Ishikawa (cell line): ENCODE results near the gene DCLRE1A.

Experiments
- CEBPB ChIP-seq: IDR thresholded peaks from 2 replicates; pipeline ENCODE4 v1.6.1; 2012
- CREB1 ChIP-seq: IDR thresholded peaks from 2 replicates; pipeline ENCODE4 v1.6.1; 2012; ENCODE audit warnings: low read depth
- EGR1 ChIP-seq: IDR thresholded peaks from 2 replicates; pipeline ENCODE4 v1.6.1; 2012
- EP300 ChIP-seq: IDR thresholded peaks from 2 replicates; pipeline ENCODE4 v1.6.1; 2012; ENCODE audit warnings: borderline replicate concordance
- FOXM1 ChIP-seq: IDR thresholded peaks from 2 replicates; pipeline ENCODE4 v1.6.1; 2012; ENCODE audit warnings: low read depth, borderline replicate concordance
- NFIC ChIP-seq: IDR thresholded peaks from 2 replicates; pipeline ENCODE4 v1.6.1; 2012
- RAD21 ChIP-seq: IDR thresholded peaks from 2 replicates; pipeline ENCODE4 v1.6.1; 2012; ENCODE audit warnings: low read depth
- TAF1 ChIP-seq: IDR thresholded peaks from 2 replicates; pipeline ENCODE4 v1.6.1; 2012; ENCODE audit warnings: low read depth, mild to moderate bottlenecking
- TCF12 ChIP-seq: IDR thresholded peaks from 2 replicates; pipeline ENCODE4 v1.6.1; 2012; ENCODE audit warnings: low read depth
- TEAD4 ChIP-seq: IDR thresholded peaks from 2 replicates; pipeline ENCODE4 v1.6.1; 2012
- USF1 ChIP-seq: IDR thresholded peaks from 2 replicates; pipeline ENCODE4 v1.6.1; 2012
- YY1 ChIP-seq: IDR thresholded peaks from 2 replicates; pipeline ENCODE4 v1.6.1; 2012; ENCODE audit warnings: low read depth
- ZBTB7A ChIP-seq: IDR thresholded peaks from 2 replicates; pipeline ENCODE4 v1.6.1; 2012; ENCODE audit warnings: low read depth
- TF ChIP-seq, protein P1 (sequence below): IDR thresholded peaks from 2 replicates; pipeline ENCODE4 v1.6.1; 2012
- TF ChIP-seq, protein P2 (sequence below): IDR thresholded peaks from 2 replicates; pipeline ENCODE4 v1.6.1; 2012; ENCODE audit warnings: low read depth, mild to moderate bottlenecking

The DCLRE1A gene

DNA sequence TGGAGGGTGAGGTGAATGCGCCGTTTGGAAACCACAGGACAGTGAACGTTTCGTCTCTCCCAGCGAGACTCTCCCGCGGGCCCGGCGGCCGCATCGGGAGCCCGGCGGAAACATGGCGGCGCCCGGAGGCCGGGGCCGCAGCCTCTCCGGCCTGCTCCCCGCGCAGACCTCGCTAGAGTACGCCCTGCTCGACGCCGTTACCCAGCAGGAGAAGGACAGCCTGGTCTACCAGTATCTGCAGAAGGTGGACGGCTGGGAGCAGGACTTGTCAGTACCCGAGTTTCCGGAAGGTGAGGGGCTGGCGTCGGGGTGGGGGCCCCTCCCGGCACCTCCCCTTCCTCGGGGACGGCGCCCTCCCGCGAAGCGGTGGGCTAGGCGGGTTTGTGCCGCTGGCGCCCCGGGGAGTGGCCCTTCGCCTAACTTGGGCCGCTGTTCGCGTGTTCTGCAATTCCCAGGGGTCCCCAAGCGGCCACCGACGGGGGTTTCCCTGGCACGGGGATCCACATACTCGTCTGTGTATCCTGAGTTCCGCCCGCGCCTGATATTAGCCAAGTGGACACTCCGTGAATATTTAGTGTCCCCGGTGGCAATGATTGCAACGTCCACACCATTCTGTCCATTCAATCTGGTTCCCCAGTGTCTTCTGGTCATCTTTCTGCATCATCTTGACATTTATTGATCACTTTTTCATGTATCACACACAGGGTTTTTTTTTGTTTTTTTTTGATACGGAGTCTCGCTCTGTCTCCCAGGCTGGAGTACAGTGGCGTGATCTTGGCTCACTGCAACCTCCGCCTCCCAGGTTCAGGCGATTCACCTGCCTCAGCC, 1.1 kb upstream of the DCLRE1A start:
- no peak for TF ChIP-seq FOXM1
- TF ChIP-seq TCF12: no peak
- TF ChIP-seq, protein P1, sequence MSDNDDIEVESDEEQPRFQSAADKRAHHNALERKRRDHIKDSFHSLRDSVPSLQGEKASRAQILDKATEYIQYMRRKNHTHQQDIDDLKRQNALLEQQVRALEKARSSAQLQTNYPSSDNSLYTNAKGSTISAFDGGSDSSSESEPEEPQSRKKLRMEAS: 0 out of 2 replicates have a peak, but pooled peaks have one; percentile 9
- peak; percentile 83; the same call in 1 of the 2 replicates for TF ChIP-seq ZBTB7A
- TF ChIP-seq TEAD4: 0 out of 2 replicates have a peak, but pooled peaks have one; percentile 1
- peak; percentile 84 for TF ChIP-seq TAF1
- no peak for TF ChIP-seq RAD21
- TF ChIP-seq EGR1: no peak
- TF ChIP-seq, protein P2, sequence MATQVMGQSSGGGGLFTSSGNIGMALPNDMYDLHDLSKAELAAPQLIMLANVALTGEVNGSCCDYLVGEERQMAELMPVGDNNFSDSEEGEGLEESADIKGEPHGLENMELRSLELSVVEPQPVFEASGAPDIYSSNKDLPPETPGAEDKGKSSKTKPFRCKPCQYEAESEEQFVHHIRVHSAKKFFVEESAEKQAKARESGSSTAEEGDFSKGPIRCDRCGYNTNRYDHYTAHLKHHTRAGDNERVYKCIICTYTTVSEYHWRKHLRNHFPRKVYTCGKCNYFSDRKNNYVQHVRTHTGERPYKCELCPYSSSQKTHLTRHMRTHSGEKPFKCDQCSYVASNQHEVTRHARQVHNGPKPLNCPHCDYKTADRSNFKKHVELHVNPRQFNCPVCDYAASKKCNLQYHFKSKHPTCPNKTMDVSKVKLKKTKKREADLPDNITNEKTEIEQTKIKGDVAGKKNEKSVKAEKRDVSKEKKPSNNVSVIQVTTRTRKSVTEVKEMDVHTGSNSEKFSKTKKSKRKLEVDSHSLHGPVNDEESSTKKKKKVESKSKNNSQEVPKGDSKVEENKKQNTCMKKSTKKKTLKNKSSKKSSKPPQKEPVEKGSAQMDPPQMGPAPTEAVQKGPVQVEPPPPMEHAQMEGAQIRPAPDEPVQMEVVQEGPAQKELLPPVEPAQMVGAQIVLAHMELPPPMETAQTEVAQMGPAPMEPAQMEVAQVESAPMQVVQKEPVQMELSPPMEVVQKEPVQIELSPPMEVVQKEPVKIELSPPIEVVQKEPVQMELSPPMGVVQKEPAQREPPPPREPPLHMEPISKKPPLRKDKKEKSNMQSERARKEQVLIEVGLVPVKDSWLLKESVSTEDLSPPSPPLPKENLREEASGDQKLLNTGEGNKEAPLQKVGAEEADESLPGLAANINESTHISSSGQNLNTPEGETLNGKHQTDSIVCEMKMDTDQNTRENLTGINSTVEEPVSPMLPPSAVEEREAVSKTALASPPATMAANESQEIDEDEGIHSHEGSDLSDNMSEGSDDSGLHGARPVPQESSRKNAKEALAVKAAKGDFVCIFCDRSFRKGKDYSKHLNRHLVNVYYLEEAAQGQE: no peak
- peak; percentile 94 for TF ChIP-seq YY1
- no peak; the same call in 1 of the 2 replicates for TF ChIP-seq CREB1
- TF ChIP-seq USF1: no peak
- TF ChIP-seq EP300: no peak
- TF ChIP-seq CEBPB: no peak
- no peak for TF ChIP-seq NFIC

DNA sequence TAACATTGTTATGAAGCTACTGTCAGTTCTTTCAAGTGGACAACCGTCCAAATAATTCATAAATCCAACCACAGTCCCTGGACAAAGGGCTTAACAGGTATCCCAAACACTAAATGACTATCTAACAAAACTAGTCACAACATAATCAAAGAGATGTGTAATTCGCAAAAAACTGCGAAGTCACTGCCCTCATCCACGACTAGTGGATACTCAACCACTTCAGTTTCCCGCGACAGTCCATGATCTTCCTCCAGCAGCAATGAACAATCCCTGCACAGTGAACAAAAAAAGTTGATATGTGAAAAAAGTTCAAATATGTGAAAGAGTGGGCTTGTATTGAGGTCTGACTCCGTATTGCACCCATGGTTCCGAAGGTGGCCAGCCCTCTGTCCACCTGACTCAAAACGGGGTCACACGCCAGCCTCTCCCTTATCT, 287 bp downstream of the DCLRE1A start:
- TF ChIP-seq TCF12: no peak
- TF ChIP-seq USF1: peak; percentile 54; the same call in 1 of the 2 replicates

DNA sequence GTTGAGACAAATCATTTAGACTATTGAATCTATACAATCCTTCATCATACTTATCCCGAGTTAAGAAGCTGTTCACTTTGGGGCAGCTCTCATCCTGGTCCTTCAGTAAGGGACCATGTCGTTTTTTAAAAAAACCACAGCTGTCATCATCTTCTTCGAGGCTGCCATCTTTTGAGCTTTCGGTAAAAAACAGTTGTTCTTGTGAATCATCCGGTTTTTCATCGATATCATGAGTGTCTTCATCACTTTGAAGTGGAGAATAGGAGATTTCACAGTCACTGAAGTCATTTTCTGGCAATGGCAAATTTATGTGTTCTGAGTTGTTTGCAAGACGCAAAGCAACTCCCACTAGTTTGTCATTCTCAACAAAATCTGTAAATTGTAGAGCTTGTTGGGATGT, 3.9 kb downstream of the DCLRE1A start:
- TF ChIP-seq TEAD4 (no peak), YY1 (no peak), CEBPB (no peak), RAD21 (no peak), FOXM1 (no peak), ZBTB7A (no peak), NFIC (no peak), USF1 (no peak), TAF1 (no peak), TCF12 (no peak), EP300 (no peak), CREB1 (no peak), EGR1 (no peak)
- TF ChIP-seq, protein P2: no peak
- TF ChIP-seq, protein P1: no peak

GRCh38 chr10:113849140-113849803, 4.6 kb downstream of the DCLRE1A start:
- no peak for TF ChIP-seq TCF12
- no peak for TF ChIP-seq EGR1
- no peak for TF ChIP-seq EP300
- no peak for TF ChIP-seq TAF1
- no peak for TF ChIP-seq TEAD4
- no peak for TF ChIP-seq RAD21

DNA sequence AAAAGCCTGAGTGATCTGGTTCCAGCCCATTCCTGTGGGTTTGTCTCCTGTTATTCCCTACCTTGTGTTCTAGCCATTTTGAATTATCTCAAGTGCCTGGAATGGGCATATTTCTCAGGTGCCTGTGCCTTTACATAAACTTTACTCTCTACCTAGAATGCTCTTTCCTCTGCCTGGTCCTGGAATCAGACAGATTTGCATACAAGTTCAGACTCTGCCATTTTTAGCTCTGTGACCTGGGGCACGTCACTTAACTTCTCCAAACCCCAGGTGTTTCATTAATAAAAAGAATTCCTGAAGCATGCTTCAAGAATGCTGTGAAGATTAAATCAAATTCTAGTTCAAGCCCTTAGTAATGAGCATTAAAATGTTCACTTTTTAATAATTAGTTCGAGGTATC, 7.8 kb downstream of the DCLRE1A start:
- no peak for TF ChIP-seq YY1
- TF ChIP-seq EGR1: no peak
- TF ChIP-seq CREB1: no peak
- TF ChIP-seq TEAD4: no peak
- TF ChIP-seq RAD21: no peak
- TF ChIP-seq TAF1: no peak
- no peak for TF ChIP-seq NFIC
- no peak for TF ChIP-seq FOXM1
- TF ChIP-seq, protein P1: no peak
- TF ChIP-seq EP300: no peak
- TF ChIP-seq TCF12: no peak
- no peak for TF ChIP-seq CEBPB
- TF ChIP-seq ZBTB7A: no peak
- TF ChIP-seq, protein P2: no peak
